PFSK-1 (cell line): ENCODE data around the gene FRK.

Experiments
- FOXP2 ChIP-seq: optimal IDR thresholded peaks from 2 replicates; pipeline ENCODE3; 2011; ENCODE audit warnings: borderline replicate concordance, control low read depth, inconsistent platforms; ENCODE audit not compliant: insufficient read depth; ENCODE audit errors: extremely low read length, extremely low read depth
- POLR2AphosphoS5 ChIP-seq: IDR thresholded peaks from 2 replicates; pipeline ENCODE4 v1.6.1; 2012; ENCODE audit warnings: low read depth, mild to moderate bottlenecking, control low read depth, low read length, moderate library complexity
- SIN3A ChIP-seq: IDR thresholded peaks from 2 replicates; pipeline ENCODE4 v1.6.1; 2012; ENCODE audit warnings: mild to moderate bottlenecking, low read length, moderate library complexity, borderline replicate concordance; ENCODE audit not compliant: insufficient read depth
- TAF1 ChIP-seq: IDR thresholded peaks from 2 replicates; pipeline ENCODE4 v1.6.1; 2012; ENCODE audit warnings: low read length, control low read depth, borderline replicate concordance; ENCODE audit not compliant: insufficient read depth
- TF ChIP-seq, protein P1 (sequence below), 2 experiments: IDR thresholded peaks; 2 replicates each; pipeline versions ENCODE4 v1.6.1 to v1.8.0; 2011 to 2012; ENCODE audit warnings: low read depth in 2 of 2, low read length in 2 of 2, control low read depth in 1 of 2, inconsistent platforms in 1 of 2, mild to moderate bottlenecking in 1 of 2, moderate library complexity in 1 of 2; ENCODE audit not compliant: insufficient read depth in 1 of 2

FRK gene

DNA sequence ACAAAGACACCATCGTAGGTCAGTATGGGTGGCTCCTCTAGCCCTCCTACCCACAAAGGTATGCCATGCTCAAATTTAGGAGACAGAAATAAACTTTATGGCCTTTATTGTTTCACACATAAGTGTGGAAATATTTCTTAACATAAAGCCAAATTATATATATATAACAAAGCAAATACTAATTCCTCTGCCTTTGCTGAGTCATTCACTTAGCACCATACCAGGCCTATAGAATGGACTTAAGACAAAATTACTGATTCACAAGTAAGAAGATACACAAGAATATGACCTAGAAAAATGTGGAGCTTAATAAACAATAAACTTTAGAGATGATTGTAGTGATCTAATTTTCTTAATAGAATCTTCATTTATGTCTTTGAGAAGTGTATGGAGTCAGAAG is 5.2 kb downstream of the FRK start:
- TF ChIP-seq TAF1: no peak
- TF ChIP-seq SIN3A: no peak
- TF ChIP-seq, protein P1, sequence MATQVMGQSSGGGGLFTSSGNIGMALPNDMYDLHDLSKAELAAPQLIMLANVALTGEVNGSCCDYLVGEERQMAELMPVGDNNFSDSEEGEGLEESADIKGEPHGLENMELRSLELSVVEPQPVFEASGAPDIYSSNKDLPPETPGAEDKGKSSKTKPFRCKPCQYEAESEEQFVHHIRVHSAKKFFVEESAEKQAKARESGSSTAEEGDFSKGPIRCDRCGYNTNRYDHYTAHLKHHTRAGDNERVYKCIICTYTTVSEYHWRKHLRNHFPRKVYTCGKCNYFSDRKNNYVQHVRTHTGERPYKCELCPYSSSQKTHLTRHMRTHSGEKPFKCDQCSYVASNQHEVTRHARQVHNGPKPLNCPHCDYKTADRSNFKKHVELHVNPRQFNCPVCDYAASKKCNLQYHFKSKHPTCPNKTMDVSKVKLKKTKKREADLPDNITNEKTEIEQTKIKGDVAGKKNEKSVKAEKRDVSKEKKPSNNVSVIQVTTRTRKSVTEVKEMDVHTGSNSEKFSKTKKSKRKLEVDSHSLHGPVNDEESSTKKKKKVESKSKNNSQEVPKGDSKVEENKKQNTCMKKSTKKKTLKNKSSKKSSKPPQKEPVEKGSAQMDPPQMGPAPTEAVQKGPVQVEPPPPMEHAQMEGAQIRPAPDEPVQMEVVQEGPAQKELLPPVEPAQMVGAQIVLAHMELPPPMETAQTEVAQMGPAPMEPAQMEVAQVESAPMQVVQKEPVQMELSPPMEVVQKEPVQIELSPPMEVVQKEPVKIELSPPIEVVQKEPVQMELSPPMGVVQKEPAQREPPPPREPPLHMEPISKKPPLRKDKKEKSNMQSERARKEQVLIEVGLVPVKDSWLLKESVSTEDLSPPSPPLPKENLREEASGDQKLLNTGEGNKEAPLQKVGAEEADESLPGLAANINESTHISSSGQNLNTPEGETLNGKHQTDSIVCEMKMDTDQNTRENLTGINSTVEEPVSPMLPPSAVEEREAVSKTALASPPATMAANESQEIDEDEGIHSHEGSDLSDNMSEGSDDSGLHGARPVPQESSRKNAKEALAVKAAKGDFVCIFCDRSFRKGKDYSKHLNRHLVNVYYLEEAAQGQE (IDR thresholded peaks at IDR 0.05; ENCODE audit: insufficient read depth in 1 of 2, low read depth in 2 of 2, low read length in 2 of 2): no peak
- no peak for TF ChIP-seq FOXP2
- no peak for TF ChIP-seq POLR2AphosphoS5

DNA sequence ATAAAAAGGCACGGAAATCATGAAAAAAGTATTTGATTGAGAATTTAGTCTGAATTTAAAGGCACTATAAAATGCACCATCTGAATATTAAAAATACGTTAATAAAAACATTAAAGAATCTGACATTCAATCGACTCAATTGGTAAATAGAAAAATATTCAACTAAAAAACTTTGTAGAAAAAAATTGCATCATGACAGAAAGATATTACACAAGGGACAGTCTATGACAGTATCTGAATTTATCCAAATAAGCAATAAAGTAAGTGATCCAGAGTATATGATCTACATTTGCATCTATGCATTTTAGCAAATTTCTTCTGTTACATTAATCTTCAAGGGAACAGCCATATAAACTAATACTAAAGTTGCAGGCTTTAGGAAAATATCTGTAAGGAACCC is 9.4 kb downstream of the FRK start:
- TF ChIP-seq FOXP2 (no peak), POLR2AphosphoS5 (no peak), TAF1 (no peak), SIN3A (no peak)
- TF ChIP-seq, protein P1 (IDR thresholded peaks at IDR 0.05; ENCODE audit: insufficient read depth in 1 of 2, low read depth in 2 of 2, low read length in 2 of 2): no peak

DNA sequence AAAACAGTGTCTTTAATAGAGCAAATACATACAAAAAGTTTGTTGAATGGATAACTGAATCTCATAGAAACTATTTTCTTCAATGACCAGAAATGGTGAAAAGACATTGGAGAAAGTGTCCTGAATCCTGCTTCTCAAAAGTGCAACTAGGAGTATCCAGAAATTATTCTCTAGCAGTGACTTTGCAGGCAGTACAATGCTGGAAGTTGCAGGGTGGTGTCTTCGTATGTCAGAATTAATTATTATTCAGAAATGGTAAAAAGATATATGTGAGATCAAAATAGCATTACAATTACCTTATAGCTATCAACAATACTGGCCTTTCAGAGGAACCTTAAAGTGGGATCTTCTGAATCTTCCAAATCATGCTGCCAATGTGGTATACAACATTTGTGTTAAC is 10.0 kb downstream of the FRK start:
- TF ChIP-seq SIN3A (no peak), TAF1 (no peak), POLR2AphosphoS5 (no peak), FOXP2 (no peak)
- TF ChIP-seq, protein P1 (IDR thresholded peaks at IDR 0.05; ENCODE audit: insufficient read depth in 1 of 2, low read depth in 2 of 2, low read length in 2 of 2): no peak

DNA sequence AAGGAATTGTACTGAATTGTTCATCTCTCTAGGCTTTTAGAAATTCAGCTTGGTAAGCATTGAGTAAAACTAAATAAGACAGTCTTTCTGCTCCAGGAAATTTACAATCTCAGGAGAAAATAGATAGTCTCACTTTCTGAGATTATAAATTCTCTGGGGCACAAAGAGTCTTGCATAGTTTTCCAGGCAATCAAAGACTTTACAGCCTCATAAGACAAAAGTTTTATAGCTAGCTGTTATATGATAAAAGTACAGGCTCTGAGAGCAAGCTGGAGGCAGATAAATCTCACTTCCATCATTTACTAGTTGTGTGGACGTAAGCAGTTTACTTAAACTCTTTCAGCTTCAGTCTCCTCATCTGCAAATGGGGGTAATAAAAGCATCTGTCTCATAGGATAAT is 11.4 kb downstream of the FRK start:
- TF ChIP-seq SIN3A (no peak), TAF1 (no peak), FOXP2 (no peak), POLR2AphosphoS5 (no peak)

DNA sequence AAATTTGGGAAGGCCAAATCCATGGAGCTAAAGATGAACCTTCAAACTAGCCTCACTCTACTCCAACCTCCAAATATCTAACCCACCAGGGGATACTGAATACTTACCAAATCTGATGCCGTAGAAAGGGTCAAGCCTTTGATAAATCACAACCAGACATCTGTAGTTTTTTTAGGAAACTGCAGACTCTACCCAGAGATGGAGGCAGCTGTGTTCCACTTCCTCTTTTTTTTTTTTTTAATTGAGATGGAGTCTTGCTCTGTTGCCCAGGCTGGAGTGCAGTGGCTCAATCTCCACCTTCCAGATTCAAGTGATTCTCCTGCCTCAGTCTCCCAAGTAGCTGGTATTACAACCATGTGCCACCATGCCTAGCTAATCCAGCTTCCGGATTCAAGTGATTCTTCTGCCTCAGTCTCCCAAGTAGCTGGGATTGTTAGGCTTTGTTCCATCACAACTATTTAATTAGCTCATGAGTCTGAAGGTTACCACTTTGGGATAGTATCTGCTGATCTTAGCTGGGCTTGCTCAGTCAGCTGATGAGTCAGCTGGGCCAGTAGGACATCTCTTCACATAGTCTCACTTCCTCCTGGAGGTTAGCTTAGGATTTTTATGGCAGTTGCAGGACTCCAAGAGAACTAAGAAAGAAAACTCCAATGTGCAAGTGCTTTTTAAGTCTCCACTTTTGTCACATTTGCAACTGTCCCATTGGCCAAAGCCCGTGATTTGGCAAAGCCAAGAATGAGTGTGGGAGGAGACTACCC is 13.3 kb downstream of the FRK start:
- no peak for TF ChIP-seq FOXP2
- TF ChIP-seq, protein P1 (IDR thresholded peaks at IDR 0.05; ENCODE audit: insufficient read depth in 1 of 2, low read depth in 2 of 2, low read length in 2 of 2): no peak
- no peak for TF ChIP-seq TAF1
- TF ChIP-seq SIN3A: no peak
- TF ChIP-seq POLR2AphosphoS5: no peak
